HCT116 (cell line): ENCODE measurements around the gene OLA1.

Source experiments
- CEBPB ChIP-seq: IDR thresholded peaks from 2 replicates; pipeline ENCODE4 v1.6.1; 2012; ENCODE audit warnings: low read depth
- EZH2 ChIP-seq: fragments of 200-600 bp; sonication (generic); IDR thresholded peaks from 2 replicates; pipeline ENCODE4 v1.6.1; 2017; ENCODE audit warnings: antibody characterized with exemption, mixed run types
- EZH2phosphoT487 ChIP-seq: fragments of 200-600 bp; IDR thresholded peaks from 2 replicates; pipeline ENCODE4 v1.6.1; 2018; ENCODE audit warnings: antibody characterized with exemption, borderline replicate concordance
- POLR2A ChIP-seq: IDR thresholded peaks from 2 replicates; pipeline ENCODE4 v1.7.0; 2011; ENCODE audit warnings: borderline replicate concordance; ENCODE audit not compliant: insufficient read depth, insufficient read length; ENCODE audit errors: extremely low read depth
- POLR2AphosphoS5 ChIP-seq: IDR thresholded peaks from 2 replicates; pipeline ENCODE4 v1.6.1; 2011; ENCODE audit warnings: mild to moderate bottlenecking, low read depth, low read length, moderate library complexity
- RAD21 ChIP-seq: IDR thresholded peaks from 2 replicates; pipeline ENCODE4 v1.6.1; 2012; ENCODE audit warnings: low read depth, mild to moderate bottlenecking
- SP1 ChIP-seq: IDR thresholded peaks from 2 replicates; pipeline ENCODE4 v1.6.1; 2012; ENCODE audit warnings: low read depth
- SRF ChIP-seq: IDR thresholded peaks from 2 replicates; pipeline ENCODE4 v1.6.1; 2012; ENCODE audit warnings: low read depth
- TCF7L2 ChIP-seq: IDR thresholded peaks from 2 replicates; pipeline ENCODE4 v1.7.0; 2011; ENCODE audit warnings: borderline replicate concordance, inconsistent platforms; ENCODE audit not compliant: insufficient read depth, insufficient read length; ENCODE audit errors: extremely low read depth
- YY1 ChIP-seq: IDR thresholded peaks from 2 replicates; pipeline ENCODE4 v1.6.1; 2011; ENCODE audit warnings: low read length, low read depth, moderate library complexity, mild to moderate bottlenecking; ENCODE audit not compliant: insufficient replicate concordance; ENCODE audit errors: extremely low read depth
- TF ChIP-seq, protein P1 (sequence below), 3 experiments: fragments of 200-600 bp in 1 of 3; sonication (generic) in 1 of 3; IDR thresholded peaks in 2 of 3; conservative IDR thresholded peaks in 1 of 3; 2 replicates each; pipeline ENCODE4 v1.5.1; 2012 to 2017; ENCODE audit warnings: low read depth in 2 of 3, low read length in 2 of 3, antibody characterized with exemption in 1 of 3, borderline replicate concordance in 1 of 3, control low read depth in 1 of 3, mild to moderate bottlenecking in 1 of 3, mixed read lengths in 1 of 3, mixed run types in 1 of 3, moderate library complexity in 1 of 3; ENCODE audit not compliant: insufficient read depth in 1 of 3
- TF ChIP-seq, protein P2 (sequence below): IDR thresholded peaks from 2 replicates; pipeline ENCODE4 v1.6.1; 2012

DNA sequence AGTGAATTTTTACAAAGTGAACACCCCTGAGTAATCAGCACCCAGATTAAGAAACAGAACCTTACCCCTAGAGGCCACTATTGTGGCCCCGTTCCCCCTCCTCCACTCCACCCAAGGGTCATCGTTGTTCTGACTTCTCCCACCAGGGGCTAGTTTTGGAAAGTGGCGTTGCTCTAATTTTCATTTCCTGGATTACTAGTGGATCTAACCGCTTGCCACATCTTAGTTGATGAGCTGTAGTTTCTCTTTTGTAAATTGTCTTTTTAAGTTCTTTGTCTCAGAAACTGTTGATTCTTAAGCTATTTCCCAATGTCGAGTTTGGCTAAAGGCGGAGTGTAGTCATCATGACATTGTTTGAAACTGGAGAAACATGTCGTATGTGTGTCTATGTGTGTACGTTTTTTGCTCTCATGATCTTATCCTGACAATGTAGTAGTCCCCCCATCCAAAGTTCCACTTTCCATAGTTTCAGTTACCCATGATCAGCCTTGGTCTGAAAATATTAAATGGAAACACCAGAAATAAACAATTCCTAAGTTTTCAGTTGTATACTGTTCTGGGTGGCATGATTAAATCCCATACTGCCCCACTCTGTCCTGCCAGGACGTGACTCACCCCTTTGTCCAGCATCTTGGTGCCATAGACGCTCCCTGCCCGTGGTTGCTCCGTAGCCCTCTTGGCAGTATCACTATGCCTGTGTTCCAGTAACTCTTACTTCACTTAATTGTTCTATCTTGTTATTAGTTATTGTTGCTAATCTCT is 212.2 kb downstream of the OLA1 start:
- TF ChIP-seq, protein P1, sequence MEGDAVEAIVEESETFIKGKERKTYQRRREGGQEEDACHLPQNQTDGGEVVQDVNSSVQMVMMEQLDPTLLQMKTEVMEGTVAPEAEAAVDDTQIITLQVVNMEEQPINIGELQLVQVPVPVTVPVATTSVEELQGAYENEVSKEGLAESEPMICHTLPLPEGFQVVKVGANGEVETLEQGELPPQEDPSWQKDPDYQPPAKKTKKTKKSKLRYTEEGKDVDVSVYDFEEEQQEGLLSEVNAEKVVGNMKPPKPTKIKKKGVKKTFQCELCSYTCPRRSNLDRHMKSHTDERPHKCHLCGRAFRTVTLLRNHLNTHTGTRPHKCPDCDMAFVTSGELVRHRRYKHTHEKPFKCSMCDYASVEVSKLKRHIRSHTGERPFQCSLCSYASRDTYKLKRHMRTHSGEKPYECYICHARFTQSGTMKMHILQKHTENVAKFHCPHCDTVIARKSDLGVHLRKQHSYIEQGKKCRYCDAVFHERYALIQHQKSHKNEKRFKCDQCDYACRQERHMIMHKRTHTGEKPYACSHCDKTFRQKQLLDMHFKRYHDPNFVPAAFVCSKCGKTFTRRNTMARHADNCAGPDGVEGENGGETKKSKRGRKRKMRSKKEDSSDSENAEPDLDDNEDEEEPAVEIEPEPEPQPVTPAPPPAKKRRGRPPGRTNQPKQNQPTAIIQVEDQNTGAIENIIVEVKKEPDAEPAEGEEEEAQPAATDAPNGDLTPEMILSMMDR (IDR thresholded peaks at IDR 0.05 in 2 of 3, conservative IDR thresholded peaks at IDR 0.05 in 1 of 3; ENCODE audit: borderline replicate concordance in 1 of 3, insufficient read depth in 1 of 3, low read depth in 2 of 3, low read length in 2 of 3): peak in 2 of 3 experiments; percentile 53 to 59; a peak in 4 of 6 replicates
- TF ChIP-seq POLR2A: no peak
- no peak for TF ChIP-seq POLR2AphosphoS5
- no peak for TF ChIP-seq CEBPB
- no peak for TF ChIP-seq YY1
- TF ChIP-seq EZH2phosphoT487: no peak
- no peak for TF ChIP-seq EZH2
- TF ChIP-seq RAD21: 0 out of 2 replicates have a peak, but pooled peaks have one; percentile 5
- TF ChIP-seq, protein P2, sequence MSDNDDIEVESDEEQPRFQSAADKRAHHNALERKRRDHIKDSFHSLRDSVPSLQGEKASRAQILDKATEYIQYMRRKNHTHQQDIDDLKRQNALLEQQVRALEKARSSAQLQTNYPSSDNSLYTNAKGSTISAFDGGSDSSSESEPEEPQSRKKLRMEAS: no peak
- TF ChIP-seq SP1: no peak
- no peak for TF ChIP-seq TCF7L2
- no peak for TF ChIP-seq SRF
